ENCODE measurements around the gene WFIKKN2. TPM values are rescaled to one million over a fixed set of nuclear protein-coding genes. Genes with fewer than 3 reads are reported as not detected.

WFIKKN2 gene
- total RNA-seq, 1 experiment from 2014 or later = not detected

- BruUV-seq (replicated peaks) = no TSS peak
- H3K4me3 ChIP-seq (ENCODE audit: low read depth, low read length) = peak overlapping the region; percentile 96
- CTCF ChIA-PET = interaction anchor here (0.6 to 2.2 kb wide), 20 partner anchors 11 to 135 kb away, joined by 3 to 35 read pairs (median 4); no protein-coding TSS in a partner anchor
These were observed 28.5 kb downstream of the WFIKKN2 start for GRCh38 chr17:50863931-50864330.

GRCh38 chr17:50864747-50865059, 29.3 kb downstream of the WFIKKN2 start:
- intact Hi-C loops (cut with micrococcal nuclease; ENCODE audit: unreplicated experiment) = loop anchor here (5.0 kb wide), 2 partner anchors 288 to 303 kb away; partner anchors contain the start of genes NME1 and NME2
- POLR2A ChIA-PET = interaction anchor here (1.3 to 5.6 kb wide), 11 partner anchors 12 to 91 kb away, joined by 3 to 296 read pairs (median 28); no protein-coding TSS in a partner anchor
- H3K27me3 Mint-ChIP-seq (ENCODE audit: insufficient read depth, unreplicated experiment) = no peaks in the 10 kb centered on the region
- CTCF ChIA-PET = interaction anchor here (1.1 to 4.0 kb wide), 5 partner anchors 12 to 101 kb away, joined by 3 to 40 read pairs (median 4); no protein-coding TSS in a partner anchor
- Histone ChIP-seq H3K4me1 (peaks cover 15% of the 10 kb centered on the region), H3K27me3 (replicated peaks; ENCODE audit: control insufficient read depth, insufficient read depth, low read length) (no peaks in the 10 kb centered on the region), H3K36me3 (ENCODE audit: control insufficient read depth, insufficient read depth, low read length) (peaks cover 7% of the 10 kb centered on the region), H3K9me3 (no peaks in the 10 kb centered on the region), H3K4me3 (ENCODE audit: low read depth, low read length) (peak overlapping the region; percentile 96)
- no peak for DNase-seq
- H3K36me3 Mint-ChIP-seq (ENCODE audit: insufficient read depth, unreplicated experiment) = peaks cover 70% of the 10 kb centered on the region
- TF ChIP-seq, protein P1, sequence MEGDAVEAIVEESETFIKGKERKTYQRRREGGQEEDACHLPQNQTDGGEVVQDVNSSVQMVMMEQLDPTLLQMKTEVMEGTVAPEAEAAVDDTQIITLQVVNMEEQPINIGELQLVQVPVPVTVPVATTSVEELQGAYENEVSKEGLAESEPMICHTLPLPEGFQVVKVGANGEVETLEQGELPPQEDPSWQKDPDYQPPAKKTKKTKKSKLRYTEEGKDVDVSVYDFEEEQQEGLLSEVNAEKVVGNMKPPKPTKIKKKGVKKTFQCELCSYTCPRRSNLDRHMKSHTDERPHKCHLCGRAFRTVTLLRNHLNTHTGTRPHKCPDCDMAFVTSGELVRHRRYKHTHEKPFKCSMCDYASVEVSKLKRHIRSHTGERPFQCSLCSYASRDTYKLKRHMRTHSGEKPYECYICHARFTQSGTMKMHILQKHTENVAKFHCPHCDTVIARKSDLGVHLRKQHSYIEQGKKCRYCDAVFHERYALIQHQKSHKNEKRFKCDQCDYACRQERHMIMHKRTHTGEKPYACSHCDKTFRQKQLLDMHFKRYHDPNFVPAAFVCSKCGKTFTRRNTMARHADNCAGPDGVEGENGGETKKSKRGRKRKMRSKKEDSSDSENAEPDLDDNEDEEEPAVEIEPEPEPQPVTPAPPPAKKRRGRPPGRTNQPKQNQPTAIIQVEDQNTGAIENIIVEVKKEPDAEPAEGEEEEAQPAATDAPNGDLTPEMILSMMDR (IDR thresholded peaks at IDR 0.05; ENCODE audit: insufficient read depth in 1 of 2, low read depth in 1 of 2, low read length in 1 of 2, severe bottlenecking in 1 of 2, unreplicated experiment in 1 of 2) = no peak
- peak overlapping the region; percentile 89 for H3K27ac Mint-ChIP-seq (ENCODE audit: unreplicated experiment)
- no peaks in the 10 kb centered on the region for H3K9me3 Mint-ChIP-seq (ENCODE audit: unreplicated experiment)
- peaks cover 23% of the 10 kb centered on the region for H3K4me1 Mint-ChIP-seq (ENCODE audit: low read depth, unreplicated experiment)
- H3K4me3 Mint-ChIP-seq (ENCODE audit: unreplicated experiment) = peak overlapping the region; percentile 79
- BruUV-seq (replicated peaks) = TSS peak; percentile 27

More at GRCh38 chr17:50863931-50864330, 28.5 kb downstream of the WFIKKN2 start:
- peaks cover 15% of the 10 kb centered on the region for H3K4me1 ChIP-seq
- Mint-ChIP-seq H3K27ac (ENCODE audit: unreplicated experiment) (no peak overlapping the region), H3K9me3 (ENCODE audit: unreplicated experiment) (no peaks in the 10 kb centered on the region), H3K36me3 (ENCODE audit: insufficient read depth, unreplicated experiment) (peaks cover 70% of the 10 kb centered on the region), H3K4me3 (ENCODE audit: unreplicated experiment) (peak overlapping the region; percentile 79), H3K4me1 (ENCODE audit: low read depth, unreplicated experiment) (peaks cover 23% of the 10 kb centered on the region), H3K27me3 (ENCODE audit: insufficient read depth, unreplicated experiment) (no peaks in the 10 kb centered on the region)
- H3K9me3 ChIP-seq = no peaks in the 10 kb centered on the region
- intact Hi-C loops (cut with micrococcal nuclease; ENCODE audit: unreplicated experiment) = loop anchor here (1.0 kb wide), 2 partner anchors 12 to 86 kb away; no protein-coding TSS in a partner anchor
- TF ChIP-seq, protein P1 (IDR thresholded peaks at IDR 0.05; ENCODE audit: insufficient read depth in 1 of 2, low read depth in 1 of 2, low read length in 1 of 2, severe bottlenecking in 1 of 2, unreplicated experiment in 1 of 2) = no peak
- peaks cover 7% of the 10 kb centered on the region for H3K36me3 ChIP-seq (ENCODE audit: control insufficient read depth, insufficient read depth, low read length)
- DNase-seq = no peak
- POLR2A ChIA-PET = interaction anchor here (0.6 to 5.6 kb wide), 4 partner anchors 21 to 435 kb away, joined by 3 to 296 read pairs (median 8); no protein-coding TSS in a partner anchor
- no peaks in the 10 kb centered on the region for H3K27me3 ChIP-seq (replicated peaks; ENCODE audit: control insufficient read depth, insufficient read depth, low read length)

DNA sequence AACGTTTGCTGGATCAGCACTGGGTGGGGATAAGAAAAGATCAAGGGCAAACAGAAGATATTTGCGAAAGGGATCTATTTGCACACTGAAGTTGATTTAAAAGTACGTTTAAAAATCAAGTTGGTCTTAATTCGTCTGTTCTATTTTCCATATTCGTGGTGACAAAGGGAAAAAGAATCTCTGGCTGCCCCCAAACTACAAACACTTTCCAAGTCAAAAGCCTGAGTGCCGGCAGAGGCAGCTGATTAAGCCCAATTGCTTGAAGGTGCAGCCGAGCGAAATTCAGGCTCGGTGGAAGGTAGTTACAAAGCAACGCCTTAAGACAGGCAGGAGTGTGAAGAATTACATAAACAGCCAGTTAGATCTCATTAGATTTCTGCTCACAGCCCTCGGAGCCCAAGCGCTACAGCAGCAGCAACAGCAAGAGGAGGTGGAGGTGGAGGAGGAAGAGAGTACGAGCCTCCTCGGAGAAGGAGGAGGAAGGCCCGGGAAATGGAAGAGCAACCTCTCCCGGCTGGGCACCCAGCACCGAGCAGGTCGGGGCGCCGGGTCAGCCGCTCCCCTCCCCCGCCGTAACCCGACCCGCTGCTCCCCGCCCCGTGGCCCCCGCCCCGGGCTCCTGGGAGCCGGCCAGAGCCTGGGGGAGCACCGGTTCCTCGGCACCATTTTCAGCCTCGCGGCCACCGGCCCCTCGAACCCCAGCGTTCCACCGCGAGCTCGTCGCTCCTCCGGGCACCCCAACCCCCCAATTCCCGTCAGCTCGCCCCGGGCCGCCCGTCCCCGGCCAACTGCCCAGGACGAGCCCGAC, 29.9 kb downstream of the WFIKKN2 start:
- Mint-ChIP-seq H3K4me3 (ENCODE audit: unreplicated experiment) (peak overlapping the region; percentile 79), H3K27me3 (ENCODE audit: insufficient read depth, unreplicated experiment) (no peaks in the 10 kb centered on the region), H3K27ac (ENCODE audit: unreplicated experiment) (peak overlapping the region; percentile 89), H3K4me1 (ENCODE audit: low read depth, unreplicated experiment) (peaks cover 23% of the 10 kb centered on the region), H3K36me3 (ENCODE audit: insufficient read depth, unreplicated experiment) (peaks cover 70% of the 10 kb centered on the region), H3K9me3 (ENCODE audit: unreplicated experiment) (no peaks in the 10 kb centered on the region)
- CTCF ChIA-PET = interaction anchor here (0.9 to 4.0 kb wide), 12 partner anchors 12 to 102 kb away, joined by 3 to 40 read pairs (median 8); no protein-coding TSS in a partner anchor
- H3K36me3 ChIP-seq (ENCODE audit: control insufficient read depth, insufficient read depth, low read length) = peaks cover 7% of the 10 kb centered on the region
- BruUV-seq (replicated peaks) = no TSS peak
- no peaks in the 10 kb centered on the region for H3K27me3 ChIP-seq (replicated peaks; ENCODE audit: control insufficient read depth, insufficient read depth, low read length)
- H3K4me3 ChIP-seq (ENCODE audit: low read depth, low read length) = peak overlapping the region; percentile 96
- DNase-seq = peak; percentile 73 to 79
- no peaks in the 10 kb centered on the region for H3K9me3 ChIP-seq
- POLR2A ChIA-PET = interaction anchor here (0.5 to 5.6 kb wide), 37 partner anchors 9 to 1451 kb away, joined by 3 to 296 read pairs (median 14); partner anchors contain the start of genes CACNA1G, LUC7L3 and PHB1
- H3K4me1 ChIP-seq = peaks cover 15% of the 10 kb centered on the region
- TF ChIP-seq, protein P1 (IDR thresholded peaks at IDR 0.05; ENCODE audit: insufficient read depth in 1 of 2, low read depth in 1 of 2, low read length in 1 of 2, severe bottlenecking in 1 of 2, unreplicated experiment in 1 of 2) = peak in 1 of 2 experiments; percentile 18
- intact Hi-C loops (cut with micrococcal nuclease; ENCODE audit: unreplicated experiment) = loop anchor here (5.0 kb wide), 2 partner anchors 287 to 302 kb away; partner anchors contain the start of genes NME1 and NME2
